K562 (cell line): ENCODE measurements around the gene GPM6B. TPM values are rescaled to one million over a fixed set of nuclear protein-coding genes. Genes with fewer than 3 reads are reported as not detected.

ENCODE experiments used
- ATAC-seq: fragments of 200-7000 bp; cut with Tn5 transposase; 3 replicates; pipeline ENCODE4 v1.9.1; 2020; ENCODE audit warnings: moderate library complexity
- BruUV-seq: library from RNA; stranded (reverse); fragments of 400-500 nt; replicated peaks from 2 replicates; lab custom pipeline; 2021; lab: Mats Ljungman, UMichigan
- CTCF ChIA-PET: fragments of 300-600 bp; formaldehyde crosslinking; extraction: SDS; loops from one replicate; lab custom pipeline; 2021; ENCODE audit warnings: low intra/inter-chr PET ratio; lab: Yijun Ruan, JAX
- POLR2A ChIA-PET: fragments of 300-600, 350-650 bp; sonication (Branson Sonifier 250); formaldehyde crosslinking; extraction: SDS; loops from one replicate; lab custom pipeline; 2021; ENCODE audit warnings: antibody characterized with exemption, inconsistent platforms; lab: Yijun Ruan, JAX
- DNase-seq, 4 experiments: peaks; one replicate each; pipeline versions ENCODE4 v3.0.0 to v3.0.0-alpha.2; 2011 to 2018; ENCODE audit warnings: low spot score in 3 of 4, mixed read lengths in 3 of 4; ENCODE audit errors: extremely low read depth in 1 of 4
- FAIRE-seq: peaks from 2 replicates; lab custom pipeline; 2011; peaks lifted over from hg19 to GRCh38; lab: Jason Lieb, UNC
- H2AFZ ChIP-seq: 2 replicates; pipeline ENCODE4 v1.6.0; 2011; ENCODE audit warnings: low read depth, low read length, control low read depth, inconsistent platforms
- H3K27ac ChIP-seq: fragments of 200-600 bp; 3 replicates; pipeline ENCODE4 v1.8.0; 2011; ENCODE audit warnings: low read depth, mild to moderate bottlenecking, control low read depth, inconsistent platforms, low read length, moderate library complexity, mixed read lengths; ENCODE audit errors: extremely low read depth
- H3K27me3 ChIP-seq, 2 experiments: fragments of 300-600 bp in 1 of 2; 2 replicates in 1 of 2; 3 replicates in 1 of 2; pipeline versions ENCODE4 v1.6.0 to v1.8.0; 2011; ENCODE audit warnings: inconsistent platforms in 2 of 2, low read length in 2 of 2, mild to moderate bottlenecking in 1 of 2, mixed read lengths in 1 of 2, moderate library complexity in 1 of 2; ENCODE audit not compliant: control insufficient read depth in 2 of 2, insufficient read depth in 2 of 2
- H3K36me3 ChIP-seq: fragments of 300-600 bp; 3 replicates; pipeline ENCODE4 v1.8.0; 2011; ENCODE audit warnings: mild to moderate bottlenecking, low read length, inconsistent platforms; ENCODE audit not compliant: control insufficient read depth, insufficient read depth
- H3K4me1 ChIP-seq, 2 experiments: fragments of 200-600 bp in 1 of 2; replicated peaks in 1 of 2; 2 replicates in 1 of 2; 3 replicates in 1 of 2; pipeline versions ENCODE4 v1.5.1 to v1.8.0; 2011; ENCODE audit warnings: inconsistent platforms in 2 of 2, low read length in 2 of 2, mild to moderate bottlenecking in 1 of 2, mixed read lengths in 1 of 2, moderate library complexity in 1 of 2; ENCODE audit not compliant: control insufficient read depth in 2 of 2, insufficient read depth in 2 of 2
- H3K4me2 ChIP-seq: 2 replicates; pipeline ENCODE4 v1.6.1; 2011; ENCODE audit warnings: low read length, control low read depth, inconsistent platforms, mixed read lengths; ENCODE audit not compliant: insufficient read depth
- H3K4me3 ChIP-seq: fragments of 200-600 bp; sonication (generic), shearing (Covaris generic); 2 replicates; pipeline ENCODE4 v1.5.1; 2016; ENCODE audit warnings: control low read depth, inconsistent platforms
- H3K79me2 ChIP-seq: fragments of 200-600 bp; 3 replicates; pipeline ENCODE4 v1.8.0; 2011; ENCODE audit warnings: low read length, inconsistent platforms; ENCODE audit not compliant: control insufficient read depth, insufficient read depth
- H3K9ac ChIP-seq, 2 experiments: 2 replicates each; pipeline versions ENCODE4 v1.6.0 to v1.6.1; 2011; ENCODE audit warnings: low read depth in 2 of 2, low read length in 2 of 2, control low read depth in 1 of 2, inconsistent platforms in 1 of 2, mild to moderate bottlenecking in 1 of 2, mixed read lengths in 1 of 2; ENCODE audit not compliant: insufficient read depth in 1 of 2
- H3K9me1 ChIP-seq: one replicate; pipeline ENCODE4 v1.6.0; 2011; ENCODE audit warnings: inconsistent platforms, mild to moderate bottlenecking, low read length, moderate library complexity; ENCODE audit not compliant: control insufficient read depth, insufficient read depth
- H3K9me3 ChIP-seq: replicated peaks from 2 replicates; pipeline ENCODE4 v1.5.1; 2011; ENCODE audit warnings: low read depth, low read length, inconsistent platforms; ENCODE audit not compliant: control insufficient read depth, insufficient read depth
- H4K20me1 ChIP-seq: replicated peaks from 2 replicates; pipeline ENCODE4 v1.6.1; 2011; ENCODE audit warnings: low read length, inconsistent platforms, mixed read lengths; ENCODE audit not compliant: control insufficient read depth, insufficient read depth
- DNMT1 ChIP-seq: fragments of 450-650 bp; IDR thresholded peaks from 2 replicates; pipeline ENCODE4 v1.6.1; 2016; ENCODE audit warnings: antibody characterized with exemption, mild to moderate bottlenecking
- ETV6 ChIP-seq, 3 experiments: fragments of 150-350 bp in 1 of 3; sonication (generic) in 1 of 3; formaldehyde crosslinking in 1 of 3; IDR thresholded peaks; 2 replicates each; pipeline versions ENCODE4 v1.6.1 to v1.8.0; 2014 to 2022; ENCODE audit warnings: borderline replicate concordance in 2 of 3, low read depth in 2 of 3, antibody characterized with exemption in 1 of 3, low read length in 1 of 3, mild to moderate bottlenecking in 1 of 3, missing genetic modification reagents in 1 of 3
- JUNB ChIP-seq: fragments of 450-650 bp; formaldehyde crosslinking; conservative IDR thresholded peaks from 2 replicates; pipeline ENCODE4 v1.4.0; 2020; ENCODE audit warnings: mild to moderate bottlenecking
- MECOM ChIP-seq: fragments of 250-450 bp; sonication (Bioruptor Pico); IDR thresholded peaks from 2 replicates; pipeline ENCODE4 v1.8.0; 2022; ENCODE audit warnings: inconsistent platforms
- PRPF4 ChIP-seq: fragments of 200-400 bp; formaldehyde crosslinking; IDR thresholded peaks from one replicate; pipeline ENCODE4 v1.6.1; 2017; ENCODE audit warnings: low read length, low read depth, mild to moderate bottlenecking; ENCODE audit not compliant: insufficient read depth, poor library complexity, severe bottlenecking
- SPI1 ChIP-seq: IDR thresholded peaks from 2 replicates; pipeline ENCODE4 v1.6.1; 2011; ENCODE audit warnings: low read depth, low read length, control low read depth, borderline replicate concordance
- SRSF9 ChIP-seq: fragments of 200-400 bp; formaldehyde crosslinking; IDR thresholded peaks from 2 replicates; pipeline ENCODE4 v1.6.1; 2017; ENCODE audit warnings: low read depth, low read length, borderline replicate concordance
- TAF7 ChIP-seq: fragments of 450-650 bp; IDR thresholded peaks from 2 replicates; pipeline ENCODE4 v1.6.1; 2016; ENCODE audit warnings: missing genetic modification characterization, missing compliant biosample characterization
- TOE1 ChIP-seq, 2 experiments: fragments of 450-650 bp in 1 of 2; sonication (generic) in 1 of 2; formaldehyde crosslinking in 1 of 2; IDR thresholded peaks; 2 replicates each; pipeline versions ENCODE4 v1.7.1 to v1.8.0; 2016 to 2022; ENCODE audit warnings: borderline replicate concordance in 2 of 2, mild to moderate bottlenecking in 2 of 2, antibody characterized with exemption in 1 of 2, inconsistent platforms in 1 of 2, low read depth in 1 of 2, missing genetic modification reagents in 1 of 2, moderate library complexity in 1 of 2
- ZNF668 ChIP-seq: fragments of 250-450 bp; sonication (Bioruptor Pico); IDR thresholded peaks from 2 replicates; pipeline ENCODE4 v1.8.0; 2022; ENCODE audit warnings: mild to moderate bottlenecking, inconsistent platforms
- ZNF717 ChIP-seq: fragments of 250-450 bp; sonication (Bioruptor Pico); IDR thresholded peaks from 2 replicates; pipeline ENCODE4 v1.5.0; 2021
- WGBS: fragments of 100-300 bp; shearing (Covaris generic); methylation state at CpG from one replicate; pipeline ENCODE4 v1.1.6; 2016; ENCODE audit warnings: low coverage, mixed read lengths; ENCODE audit not compliant: insufficient coverage; ENCODE audit errors: missing lambda C conversion rate; 5-methylcytosine and 5-hydroxymethylcytosine counted together
- in situ Hi-C: fragments of 300-500 bp; cut with MboI; formaldehyde crosslinking; loops from 4 replicates; pipeline ENCODE4 v1.15.0; 2018; ENCODE audit warnings: inconsistent platforms, mixed read lengths
- intact Hi-C: fragments of 100-400 bp; cut with micrococcal nuclease; formaldehyde crosslinking; loops from 2 replicates; pipeline ENCODE4 v1.14.2; 2022
- polyA plus RNA-seq, 8 experiments: library from polyadenylated mRNA; depleted of rRNA in 4 of 8; stranded (reverse) in 5 of 8; unstranded in 3 of 8; fragments of >200 nt; fragmentation: Nextera tagmentation in 2 of 8; fragmentation: Illumina TruSeq in 1 of 8; extraction: Ambion mirVana in 2 of 8; extraction: Trizol in 1 of 8; gene quantifications; 2 replicates each; pipeline versions ENCODE4 v1.2.1 to v1.2.3, GENCODE V29; 2011 to 2014; ENCODE audit warnings: inconsistent platforms in 1 of 8, missing spikeins in 1 of 8
- total RNA-seq, 7 experiments: library from RNA; depleted of rRNA in 6 of 7; stranded (reverse); fragments of >200 nt in 6 of 7; fragmentation: Illumina TruSeq in 2 of 7; extraction: Trizol in 2 of 7; gene quantifications; 2 replicates each; pipeline versions ENCODE4 v1.2.1 to v1.2.3, GENCODE V29; 2011 to 2021; ENCODE audit warnings: low replicate concordance in 1 of 7
- TF ChIP-seq, protein P1 (sequence below): fragments of 250-450 bp; sonication (Bioruptor Pico); IDR thresholded peaks from 2 replicates; pipeline ENCODE4 v1.8.0; 2021; ENCODE audit warnings: moderate library complexity, mild to moderate bottlenecking, inconsistent platforms
- TF ChIP-seq, protein P2 (sequence below): sonication (generic); formaldehyde crosslinking; IDR thresholded peaks from 2 replicates; pipeline ENCODE4 v1.8.1; 2023; ENCODE audit warnings: mild to moderate bottlenecking, missing genetic modification reagents

The GPM6B gene
- total and polyA plus RNA-seq, 9 of the 15 experiments (the other 6 are each of a cell fraction or from before 2014, with no cell fraction given) = 0.14 to 0.32 TPM; not detected in 7

DNA sequence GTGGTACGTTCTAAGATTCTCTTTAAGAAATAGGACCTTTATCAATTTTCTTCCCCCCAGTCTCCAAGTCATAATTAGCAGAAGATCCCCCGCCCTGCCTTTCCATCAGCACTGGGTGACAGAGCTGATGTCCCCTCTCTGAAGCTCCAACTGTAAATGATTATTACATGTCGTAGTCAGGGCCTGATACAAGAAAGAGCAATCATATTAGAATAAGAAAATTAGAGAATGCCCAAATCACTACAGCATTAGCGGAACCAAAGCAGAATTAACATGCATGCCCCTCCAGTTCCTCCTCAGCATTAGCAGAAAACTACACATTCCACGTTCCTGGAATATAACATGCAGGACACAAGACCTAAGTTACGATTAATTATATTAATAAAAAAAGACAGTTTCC is 717 bp downstream of the GPM6B start:
- Histone ChIP-seq H3K4me1 (no peaks in the 10 kb centered on the region), H3K4me2 (no peak overlapping the region), H4K20me1 (no peaks in the 10 kb centered on the region), H3K79me2 (no peaks in the 10 kb centered on the region), H3K36me3 (no peaks in the 10 kb centered on the region), H2AFZ (no peak overlapping the region), H3K9me1 (no peaks in the 10 kb centered on the region), H3K9ac (no peak overlapping the region), H3K4me3 (no peak overlapping the region), H3K27ac (no peak overlapping the region), H3K27me3 (peaks cover 3 to 5% of the 10 kb centered on the region in 2 experiments; a peak in 3 of 5 replicates)
- BruUV-seq = no TSS peak
- CTCF ChIA-PET = no interaction called here
- ATAC-seq = no peak
- no peak for DNase-seq
- FAIRE-seq = no peak
- intact Hi-C loops = no loop called here
- POLR2A ChIA-PET = no interaction called here
- TF ChIP-seq PRPF4 = no peak
- no peak for TF ChIP-seq SPI1
- no peak for TF ChIP-seq SRSF9
- TF ChIP-seq TAF7 (tag) = no peak
- TF ChIP-seq ZNF717 = no peak
- no peak for TF ChIP-seq JUNB (CRISPR knock-in tag)
- no peak for TF ChIP-seq ETV6 (IDR thresholded peaks at IDR 0.05; ENCODE audit: borderline replicate concordance in 1 of 2, low read depth in 2 of 2, low read length in 1 of 2)
- TF ChIP-seq ETV6 (CRISPR knock-in tag; IDR thresholded peaks at IDR 0.05; ENCODE audit: borderline replicate concordance) = no peak
- TF ChIP-seq DNMT1 = no peak
- no peak for TF ChIP-seq MECOM (CRISPR knock-in tag)
- TF ChIP-seq TOE1 (IDR thresholded peaks at IDR 0.05; ENCODE audit: borderline replicate concordance) = no peak
- TF ChIP-seq TOE1 (CRISPR knock-in tag; IDR thresholded peaks at IDR 0.05; ENCODE audit: borderline replicate concordance, low read depth) = no peak
- TF ChIP-seq ZNF668 (CRISPR knock-in tag) = no peak
- TF ChIP-seq, protein P1, sequence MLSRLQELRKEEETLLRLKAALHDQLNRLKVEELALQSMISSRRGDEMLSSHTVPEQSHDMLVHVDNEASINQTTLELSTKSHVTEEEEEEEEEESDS = no peak
- TF ChIP-seq, protein P2, sequence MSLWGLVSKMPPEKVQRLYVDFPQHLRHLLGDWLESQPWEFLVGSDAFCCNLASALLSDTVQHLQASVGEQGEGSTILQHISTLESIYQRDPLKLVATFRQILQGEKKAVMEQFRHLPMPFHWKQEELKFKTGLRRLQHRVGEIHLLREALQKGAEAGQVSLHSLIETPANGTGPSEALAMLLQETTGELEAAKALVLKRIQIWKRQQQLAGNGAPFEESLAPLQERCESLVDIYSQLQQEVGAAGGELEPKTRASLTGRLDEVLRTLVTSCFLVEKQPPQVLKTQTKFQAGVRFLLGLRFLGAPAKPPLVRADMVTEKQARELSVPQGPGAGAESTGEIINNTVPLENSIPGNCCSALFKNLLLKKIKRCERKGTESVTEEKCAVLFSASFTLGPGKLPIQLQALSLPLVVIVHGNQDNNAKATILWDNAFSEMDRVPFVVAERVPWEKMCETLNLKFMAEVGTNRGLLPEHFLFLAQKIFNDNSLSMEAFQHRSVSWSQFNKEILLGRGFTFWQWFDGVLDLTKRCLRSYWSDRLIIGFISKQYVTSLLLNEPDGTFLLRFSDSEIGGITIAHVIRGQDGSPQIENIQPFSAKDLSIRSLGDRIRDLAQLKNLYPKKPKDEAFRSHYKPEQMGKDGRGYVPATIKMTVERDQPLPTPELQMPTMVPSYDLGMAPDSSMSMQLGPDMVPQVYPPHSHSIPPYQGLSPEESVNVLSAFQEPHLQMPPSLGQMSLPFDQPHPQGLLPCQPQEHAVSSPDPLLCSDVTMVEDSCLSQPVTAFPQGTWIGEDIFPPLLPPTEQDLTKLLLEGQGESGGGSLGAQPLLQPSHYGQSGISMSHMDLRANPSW (CRISPR knock-in tag) = no peak
- TF ChIP-seq, all 486 proteins: peak for 0
- no peaks in the 10 kb centered on the region for H3K9me3 ChIP-seq
- 0% methylated on average over 6 of the region's 6 CpGs for WGBS
- in situ Hi-C loops = no loop called here
